ENCODE data around the gene GPR34.

DNA sequence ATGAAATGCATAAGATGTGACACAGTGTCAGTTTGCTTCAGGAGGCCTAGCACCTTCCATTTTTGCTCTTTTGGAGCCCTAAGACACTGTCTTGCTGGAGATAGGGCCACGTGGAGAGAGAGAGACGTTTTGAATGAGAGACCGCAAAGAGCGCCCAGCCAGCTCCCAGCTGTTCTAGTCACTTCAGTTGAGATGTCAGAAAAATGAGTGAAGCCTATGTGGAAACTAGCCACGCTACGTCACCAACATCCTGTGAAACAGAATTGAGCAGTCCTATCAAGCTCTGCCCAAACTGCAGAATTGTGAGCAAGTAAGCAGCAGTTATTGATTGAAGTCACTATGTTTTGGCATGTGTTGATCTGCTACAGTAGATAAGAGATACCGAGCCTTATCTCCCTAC is 48.3 kb downstream of the GPR34 start:
- TF ChIP-seq, protein P1, sequence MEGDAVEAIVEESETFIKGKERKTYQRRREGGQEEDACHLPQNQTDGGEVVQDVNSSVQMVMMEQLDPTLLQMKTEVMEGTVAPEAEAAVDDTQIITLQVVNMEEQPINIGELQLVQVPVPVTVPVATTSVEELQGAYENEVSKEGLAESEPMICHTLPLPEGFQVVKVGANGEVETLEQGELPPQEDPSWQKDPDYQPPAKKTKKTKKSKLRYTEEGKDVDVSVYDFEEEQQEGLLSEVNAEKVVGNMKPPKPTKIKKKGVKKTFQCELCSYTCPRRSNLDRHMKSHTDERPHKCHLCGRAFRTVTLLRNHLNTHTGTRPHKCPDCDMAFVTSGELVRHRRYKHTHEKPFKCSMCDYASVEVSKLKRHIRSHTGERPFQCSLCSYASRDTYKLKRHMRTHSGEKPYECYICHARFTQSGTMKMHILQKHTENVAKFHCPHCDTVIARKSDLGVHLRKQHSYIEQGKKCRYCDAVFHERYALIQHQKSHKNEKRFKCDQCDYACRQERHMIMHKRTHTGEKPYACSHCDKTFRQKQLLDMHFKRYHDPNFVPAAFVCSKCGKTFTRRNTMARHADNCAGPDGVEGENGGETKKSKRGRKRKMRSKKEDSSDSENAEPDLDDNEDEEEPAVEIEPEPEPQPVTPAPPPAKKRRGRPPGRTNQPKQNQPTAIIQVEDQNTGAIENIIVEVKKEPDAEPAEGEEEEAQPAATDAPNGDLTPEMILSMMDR (conservative IDR thresholded peaks at IDR 0.05; ENCODE audit: low read length) = no peak
- TF ChIP-seq EZH2phosphoT487 (IDR thresholded peaks at IDR 0.05; ENCODE audit: borderline replicate concordance) = no peak

Data from Loucy (cell line).